ENCODE measurements around the gene SNX1. TPM values are rescaled to one million over a fixed set of nuclear protein-coding genes. Genes with fewer than 3 reads are reported as not detected.

Gene SNX1
- total and polyA plus RNA-seq, 2 of the 13 experiments (the other 11 are each of a cell fraction or from before 2014, with no cell fraction given) = 29.3 to 60.1 TPM

GRCh38 chr15:64072812-64073211 lies 23.0 kb upstream of the SNX1 start (continued):
- TF ChIP-seq CSRNP2 (CRISPR knock-in tag; conservative IDR thresholded peaks at IDR 0.05; ENCODE audit: low read depth) (no peak), ZBTB49 (CRISPR knock-in tag; IDR thresholded peaks at IDR 0.05; ENCODE audit: borderline replicate concordance) (no peak), JDP2 (CRISPR knock-in tag; IDR thresholded peaks at IDR 0.05; ENCODE audit: borderline replicate concordance) (no peak; the same call in 1 of the 2 replicates), ZNF460 (CRISPR knock-in tag; IDR thresholded peaks at IDR 0.05; ENCODE audit: borderline replicate concordance) (no peak), HMGA1 (CRISPR knock-in tag; conservative IDR thresholded peaks at IDR 0.05) (no peak), NCOA1 (CRISPR knock-in tag; IDR thresholded peaks at IDR 0.05) (no peak), THRA (CRISPR knock-in tag; IDR thresholded peaks at IDR 0.05; ENCODE audit: borderline replicate concordance) (peak; percentile 91), ZNF572 (CRISPR knock-in tag; IDR thresholded peaks at IDR 0.05) (no peak), SOX13 (IDR thresholded peaks at IDR 0.05) (peak; percentile 93), SOX13 (CRISPR knock-in tag; conservative IDR thresholded peaks at IDR 0.05 in 1 of 2, IDR thresholded peaks at IDR 0.05 in 1 of 2) (peak in 1 of 2 experiments; percentile 99; a peak in 2 of 4 replicates), ERF (CRISPR knock-in tag; IDR thresholded peaks at IDR 0.05) (peak; percentile 84), SALL2 (CRISPR knock-in tag; IDR thresholded peaks at IDR 0.05) (no peak), REPIN1 (CRISPR knock-in tag; IDR thresholded peaks at IDR 0.05; ENCODE audit: borderline replicate concordance, low read depth) (peak; percentile 56; the same call in 1 of the 2 replicates), ZNF510 (CRISPR knock-in tag; IDR thresholded peaks at IDR 0.05; ENCODE audit: low read depth) (no peak), FOXA3 (CRISPR knock-in tag; IDR thresholded peaks at IDR 0.05) (peak; percentile 98), ZNF496 (CRISPR knock-in tag; IDR thresholded peaks at IDR 0.05; ENCODE audit: insufficient replicate concordance) (no peak), PLSCR1 (CRISPR knock-in tag; IDR thresholded peaks at IDR 0.05; ENCODE audit: borderline replicate concordance) (no peak), SATB2 (CRISPR knock-in tag; IDR thresholded peaks at IDR 0.05) (0 out of 2 replicates have a peak, but pooled peaks have one; percentile 57), SNAI1 (CRISPR knock-in tag; IDR thresholded peaks at IDR 0.05; ENCODE audit: borderline replicate concordance) (no peak), MEIS1 (CRISPR knock-in tag; IDR thresholded peaks at IDR 0.05; ENCODE audit: borderline replicate concordance) (no peak)

Data from HepG2 (cell line).